Mammary microvascular endothelial cell (primary cell): ENCODE measurements around the gene GHRHR. TPM values are rescaled to one million over a fixed set of nuclear protein-coding genes. Genes with fewer than 3 reads are reported as not detected.

ENCODE experiments used
- total RNA-seq: library from RNA; depleted of rRNA; stranded (reverse); fragments of >200 nt; gene quantifications from 2 replicates; pipeline ENCODE4 v1.2.3, GENCODE V29; 2015

Gene GHRHR
- total RNA-seq: not detected in 2 replicates

GRCh38 chr7:30963842-30964241, at the start of gene GHRHR:
Gene GHRHR (plus strand): TSS chr7:30963953. CDS start chr7:30964069, 116 bp downstream.

Other genes with a start within 250 kb of the GHRHR start
- gene INMT, start 211.8 kb upstream of the GHRHR start, total RNA-seq: 0.27 and 0.64 TPM in 2 replicates
- gene MINDY4, start 192.5 kb upstream of the GHRHR start, total RNA-seq: 3.9 and 5.6 TPM in 2 replicates
- 1.4 and 4.9 TPM in 2 replicates for gene AQP1, start 52.1 kb upstream of the GHRHR start, total RNA-seq
- gene ADCYAP1R1, start 88.4 kb downstream of the GHRHR start, total RNA-seq: not detected in 2 replicates